Nephron (organoid): ENCODE measurements around the gene ARNT2.

Experiments
- H3K27ac Mint-ChIP-seq, 3 experiments: 2 replicates each; pipeline ENCODE4 v1.8.0; 2020; ENCODE audit warnings: mixed read lengths in 3 of 3, mild to moderate bottlenecking in 2 of 3, moderate library complexity in 1 of 3
- H3K27me3 Mint-ChIP-seq: 2 replicates; pipeline ENCODE4 v1.8.0; 2021; ENCODE audit warnings: low read depth, mild to moderate bottlenecking, moderate library complexity, mixed read lengths
- H3K36me3 Mint-ChIP-seq: 2 replicates; pipeline ENCODE4 v1.8.0; 2020; ENCODE audit warnings: low read depth, mixed read lengths
- H3K4me1 Mint-ChIP-seq: 2 replicates; pipeline ENCODE4 v1.8.0; 2020; ENCODE audit warnings: mixed read lengths
- H3K4me3 Mint-ChIP-seq, 3 experiments: 2 replicates each; pipeline ENCODE4 v1.8.0; 2020; ENCODE audit warnings: mild to moderate bottlenecking in 3 of 3, mixed read lengths in 3 of 3, moderate library complexity in 2 of 3
- H3K9me3 Mint-ChIP-seq: 2 replicates; pipeline ENCODE4 v1.8.0; 2020; ENCODE audit warnings: mixed read lengths
- CTCF ChIP-seq, 3 experiments: fragments of 200-600 bp; sonication (generic); IDR thresholded peaks; one replicate each; pipeline ENCODE4 v1.5.0; 2021; ENCODE audit warnings: antibody characterized with exemption in 3 of 3; ENCODE audit not compliant: unreplicated experiment in 3 of 3

ARNT2 gene

GRCh38 chr15:80562033-80562432 is 157.9 kb downstream of the ARNT2 start:
- Mint-ChIP-seq H3K27me3 (peaks cover 10% of the 10 kb centered on the region), H3K9me3 (no peaks in the 10 kb centered on the region), H3K36me3 (peaks cover 42% of the 10 kb centered on the region), H3K4me1 (peaks cover 24% of the 10 kb centered on the region), H3K4me3 (no peak overlapping the region), H3K27ac (no peak overlapping the region)
- TF ChIP-seq CTCF (IDR thresholded peaks at IDR 0.05; ENCODE audit: unreplicated experiment in 3 of 3) = no peak

- Mint-ChIP-seq H3K4me3 (no peak overlapping the region), H3K27me3 (peaks cover 7% of the 10 kb centered on the region), H3K36me3 (peaks cover 39% of the 10 kb centered on the region), H3K9me3 (no peaks in the 10 kb centered on the region), H3K4me1 (peaks cover 20% of the 10 kb centered on the region), H3K27ac (no peak overlapping the region)
- TF ChIP-seq CTCF (IDR thresholded peaks at IDR 0.05; ENCODE audit: unreplicated experiment in 3 of 3) = no peak
Observed at GRCh38 chr15:80562846-80563245, 158.7 kb downstream of the ARNT2 start.

GRCh38 chr15:80563372-80563997 is 159.3 kb downstream of the ARNT2 start:
- Mint-ChIP-seq H3K4me3 (no peak overlapping the region), H3K9me3 (no peaks in the 10 kb centered on the region), H3K27me3 (peaks cover 7% of the 10 kb centered on the region), H3K27ac (no peak overlapping the region), H3K36me3 (peaks cover 39% of the 10 kb centered on the region), H3K4me1 (peaks cover 24% of the 10 kb centered on the region)
- no peak for TF ChIP-seq CTCF (IDR thresholded peaks at IDR 0.05; ENCODE audit: unreplicated experiment in 3 of 3)

GRCh38 chr15:80564056-80564455 is 159.9 kb downstream of the ARNT2 start:
- H3K36me3 Mint-ChIP-seq = peaks cover 39% of the 10 kb centered on the region
- H3K9me3 Mint-ChIP-seq = no peaks in the 10 kb centered on the region
- no peak overlapping the region for H3K27ac Mint-ChIP-seq
- H3K27me3 Mint-ChIP-seq = peaks cover 7% of the 10 kb centered on the region
- H3K4me3 Mint-ChIP-seq = no peak overlapping the region
- TF ChIP-seq CTCF (IDR thresholded peaks at IDR 0.05; ENCODE audit: unreplicated experiment in 3 of 3) = no peak
- H3K4me1 Mint-ChIP-seq = peaks cover 28% of the 10 kb centered on the region

- Mint-ChIP-seq H3K36me3 (peaks cover 39% of the 10 kb centered on the region), H3K9me3 (no peaks in the 10 kb centered on the region), H3K4me3 (no peak overlapping the region), H3K4me1 (peaks cover 28% of the 10 kb centered on the region), H3K27ac (no peak overlapping the region), H3K27me3 (peaks cover 7% of the 10 kb centered on the region)
- TF ChIP-seq CTCF (IDR thresholded peaks at IDR 0.05; ENCODE audit: unreplicated experiment in 3 of 3) = no peak
Observed at GRCh38 chr15:80565398-80565797, 161.2 kb downstream of the ARNT2 start.

GRCh38 chr15:80565988-80566387 is 161.8 kb downstream of the ARNT2 start:
- Mint-ChIP-seq H3K9me3 (no peaks in the 10 kb centered on the region), H3K27ac (no peak overlapping the region), H3K36me3 (peaks cover 38% of the 10 kb centered on the region), H3K27me3 (peaks cover 7% of the 10 kb centered on the region), H3K4me3 (no peak overlapping the region), H3K4me1 (peaks cover 28% of the 10 kb centered on the region)
- no peak for TF ChIP-seq CTCF (IDR thresholded peaks at IDR 0.05; ENCODE audit: unreplicated experiment in 3 of 3)
